Muscle of leg (tissue), 11 donors: ENCODE measurements around the gene BRAP. TPM values are rescaled to one million over a fixed set of nuclear protein-coding genes. Genes with fewer than 3 reads are reported as not detected.
"Not testable (repeated sequence)": the region's sequence is repeated elsewhere in the genome, so short reads cannot be mapped to it uniquely, and the experiment has no call there.

ENCODE experiments used
- DNase-seq: peaks from one replicate; pipeline ENCODE4 v3.0.0; 2013
- H3K27ac ChIP-seq: one replicate; pipeline ENCODE4 v1.5.1; 2013; ENCODE audit warnings: mild to moderate bottlenecking, low read length, control low read depth
- H3K27me3 ChIP-seq: one replicate; pipeline ENCODE4 v1.6.1; 2013; ENCODE audit warnings: low read length; ENCODE audit not compliant: control insufficient read depth, insufficient read depth
- H3K36me3 ChIP-seq: one replicate; pipeline ENCODE4 v1.6.1; 2013; ENCODE audit warnings: low read length; ENCODE audit not compliant: control insufficient read depth, insufficient read depth
- H3K4me1 ChIP-seq: one replicate; pipeline ENCODE4 v1.6.1; 2013; ENCODE audit warnings: low read length; ENCODE audit not compliant: control insufficient read depth, insufficient read depth
- H3K4me3 ChIP-seq: one replicate; pipeline ENCODE4 v1.5.1; 2013; ENCODE audit warnings: low read length, control low read depth
- H3K9me3 ChIP-seq: replicated peaks from 2 replicates; pipeline ENCODE4 v1.6.1; 2013; ENCODE audit warnings: low read depth, low read length; ENCODE audit not compliant: control insufficient read depth
- WGBS: methylation state at CpG from one replicate; pipeline ENCODE4 v1.1.5; 2013; ENCODE audit warnings: missing lambda C conversion rate; ENCODE audit not compliant: insufficient coverage; 5-methylcytosine and 5-hydroxymethylcytosine counted together
- polyA plus RNA-seq, 8 donors: library from polyadenylated mRNA; unstranded; fragments of 120-200 nt; gene quantifications; one replicate each; pipeline versions ENCODE4 v1.2.1 to v1.2.3, GENCODE V29; 2013; ENCODE audit warnings: inconsistent platforms in 1 of 8, low replicate concordance in 1 of 8; ENCODE audit not compliant: insufficient read length in 8 of 8, insufficient read depth in 1 of 8
- total RNA-seq: library from RNA; stranded (reverse); fragments of 120-200 nt; gene quantifications from one replicate; pipeline ENCODE4 v1.2.4, GENCODE V29; 2013

Gene BRAP
- total and polyA plus RNA-seq, 9 donors = 8.9 to 15.4 (median 11.9) TPM

DNA sequence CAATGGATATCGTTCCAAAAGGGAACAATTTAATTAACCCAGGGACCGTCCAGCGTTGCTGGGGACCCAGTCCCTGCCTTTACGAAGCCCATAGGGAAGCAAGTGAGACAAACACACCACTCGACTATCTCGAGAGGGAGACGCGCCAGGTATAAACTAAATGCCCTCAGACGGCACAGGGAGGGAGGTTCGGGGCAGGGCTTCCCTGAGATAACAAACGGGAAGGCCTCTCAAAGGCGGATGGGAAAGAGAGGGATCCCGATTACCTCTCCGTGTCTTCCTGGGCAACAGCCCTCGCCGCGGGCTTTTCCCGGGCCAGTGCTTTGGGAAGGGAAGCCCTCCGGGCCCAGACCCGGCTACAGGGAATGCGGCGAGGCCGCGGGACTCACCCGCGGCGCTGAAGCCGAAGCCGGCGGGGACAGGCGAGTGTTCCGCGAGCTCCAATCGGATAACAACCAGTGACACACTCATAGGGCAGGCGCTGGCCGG lies 390 bp downstream of the BRAP start:
- peak; percentile 15 for DNase-seq
- H3K36me3 ChIP-seq = peaks cover 18% of the 10 kb centered on the region
- peak overlapping the region; percentile 85 for H3K4me3 ChIP-seq
- peaks cover 7% of the 10 kb centered on the region for H3K4me1 ChIP-seq
- peak overlapping the region; percentile 70 for H3K27ac ChIP-seq
- H3K27me3 ChIP-seq = no peaks in the 10 kb centered on the region
- H3K9me3 ChIP-seq = no peaks in the 10 kb centered on the region
- WGBS = 0% methylated on average over 32 of the region's 36 CpGs

DNA sequence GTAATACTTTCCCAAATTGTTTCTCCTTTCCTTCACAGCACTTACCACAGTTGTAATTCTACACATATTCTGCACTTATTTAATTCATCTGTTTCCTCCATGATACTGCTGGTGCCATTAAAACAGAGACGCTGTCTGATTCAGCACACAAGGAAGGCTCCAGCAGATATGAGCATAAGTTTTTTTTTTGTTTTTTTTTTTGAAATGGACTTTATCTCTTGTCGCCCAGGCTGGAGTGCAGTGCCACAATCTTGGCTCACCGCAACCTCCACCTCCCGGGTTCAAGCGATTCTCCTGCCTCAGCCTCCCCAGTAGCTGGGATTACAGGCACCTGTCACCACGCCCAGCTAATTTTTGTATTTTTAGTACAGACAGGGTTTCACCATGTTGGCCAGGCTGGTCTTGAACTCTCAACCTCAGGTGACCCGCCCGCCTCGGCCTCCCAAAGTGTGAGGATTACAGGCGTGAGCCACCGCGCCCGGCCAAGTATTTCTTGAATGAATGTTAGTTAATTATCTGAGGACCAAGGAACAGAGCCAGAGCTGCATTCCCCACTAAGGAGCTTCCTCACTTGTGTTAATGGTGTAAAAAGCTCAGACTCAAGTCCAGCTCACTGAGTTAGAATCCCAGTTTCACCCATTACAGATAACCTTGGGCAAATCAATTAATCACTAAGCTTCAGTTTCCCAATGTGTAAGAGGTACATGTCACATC lies 1.1 kb downstream of the BRAP start:
- DNase-seq, H3K27ac ChIP-seq, H3K4me1 ChIP-seq, H3K27me3 ChIP-seq, H3K9me3 ChIP-seq: not testable (repeated sequence)
- Histone ChIP-seq H3K4me3 (peak overlapping the region; percentile 85), H3K36me3 (peaks cover 26% of the 10 kb centered on the region)
- WGBS = 85% methylated on average over 10 of the region's 13 CpGs

DNA sequence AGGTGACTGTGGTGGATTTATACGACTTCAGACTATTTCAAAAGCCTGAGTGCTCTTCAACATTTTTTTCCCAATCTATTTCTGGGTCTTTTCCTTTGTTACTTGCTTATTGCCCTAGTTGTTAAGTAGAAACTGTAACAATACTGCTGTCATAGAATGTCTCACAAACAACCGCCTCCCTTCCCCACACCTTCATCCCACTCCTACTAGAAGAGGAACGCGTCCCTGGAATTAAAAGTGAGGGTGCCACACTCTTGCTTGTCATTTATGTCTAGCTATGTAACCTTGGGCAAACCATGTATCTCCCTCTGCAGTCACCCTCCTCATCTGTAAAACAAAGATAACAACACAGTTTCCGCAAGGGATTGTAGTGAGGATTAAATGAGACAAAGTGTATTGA lies 8.6 kb downstream of the BRAP start:
- 100% methylated on average over 1 of the region's 5 CpGs for WGBS
- no peak overlapping the region for H3K4me3 ChIP-seq
- H3K4me1 ChIP-seq = no peaks in the 10 kb centered on the region
- no peak for DNase-seq
- no peak overlapping the region for H3K27ac ChIP-seq
- H3K9me3 ChIP-seq = no peaks in the 10 kb centered on the region
- H3K36me3 ChIP-seq = peaks cover 61% of the 10 kb centered on the region
- H3K27me3 ChIP-seq = no peaks in the 10 kb centered on the region

DNA sequence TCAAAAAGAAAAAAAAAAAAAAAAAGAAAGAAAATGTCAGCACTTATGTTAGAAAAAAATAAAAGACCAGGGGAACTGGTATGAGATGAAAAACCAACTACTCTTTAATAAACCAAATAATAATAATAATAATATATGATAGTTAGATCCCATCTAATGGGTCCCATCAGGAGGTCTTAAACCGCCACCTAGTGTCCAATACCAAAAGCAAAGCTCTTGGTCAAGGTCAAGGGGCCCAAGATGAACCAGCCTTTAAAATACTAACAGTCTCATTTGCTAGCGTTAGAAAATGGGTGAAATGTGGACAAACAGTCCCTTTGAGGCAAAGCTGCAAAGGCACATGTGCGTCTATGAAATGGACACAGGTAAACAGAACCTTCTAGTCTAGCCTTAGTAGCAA lies 12.3 kb downstream of the BRAP start:
- H3K9me3 ChIP-seq = no peaks in the 10 kb centered on the region
- no peak overlapping the region for H3K27ac ChIP-seq
- DNase-seq = peak; percentile 37
- H3K4me3 ChIP-seq = no peak overlapping the region
- 51% methylated on average over 2 of the region's 3 CpGs for WGBS
- peaks cover 64% of the 10 kb centered on the region for H3K36me3 ChIP-seq
- no peaks in the 10 kb centered on the region for H3K4me1 ChIP-seq
- H3K27me3 ChIP-seq = no peaks in the 10 kb centered on the region

DNA sequence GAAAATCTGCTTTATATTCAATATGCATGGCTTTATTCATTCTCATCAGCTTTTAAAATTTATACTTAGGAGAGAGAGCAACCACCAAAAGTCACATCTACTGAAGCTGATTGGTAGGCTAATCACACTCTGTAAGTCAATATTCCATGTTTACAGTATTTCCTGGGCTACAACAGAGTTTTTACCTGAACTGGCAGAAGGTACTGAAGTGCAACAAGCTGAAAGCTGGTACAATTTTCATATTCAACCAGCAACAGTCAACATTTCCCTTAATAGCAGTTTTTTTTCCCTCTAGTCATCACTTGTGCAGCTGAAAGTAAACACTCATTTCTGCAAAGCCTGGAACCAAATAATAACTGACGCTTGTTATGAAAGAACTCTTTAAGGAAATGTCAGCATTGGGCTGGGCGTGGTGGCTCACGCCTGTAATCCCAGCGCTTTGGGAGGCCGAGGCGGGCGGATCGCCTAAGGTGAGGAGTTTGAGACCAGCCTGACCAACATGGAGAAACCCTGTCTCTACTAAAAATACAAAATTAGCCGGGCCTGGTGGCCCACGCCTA lies 12.9 kb downstream of the BRAP start:
- Histone ChIP-seq H3K36me3 (peaks cover 61% of the 10 kb centered on the region), H3K27me3 (no peaks in the 10 kb centered on the region), H3K4me3 (no peak overlapping the region), H3K4me1 (no peaks in the 10 kb centered on the region), H3K9me3 (no peaks in the 10 kb centered on the region), H3K27ac (no peak overlapping the region)
- WGBS = no CpG with 5 or more reads among the region's 10 CpGs
- DNase-seq = no peak

DNA sequence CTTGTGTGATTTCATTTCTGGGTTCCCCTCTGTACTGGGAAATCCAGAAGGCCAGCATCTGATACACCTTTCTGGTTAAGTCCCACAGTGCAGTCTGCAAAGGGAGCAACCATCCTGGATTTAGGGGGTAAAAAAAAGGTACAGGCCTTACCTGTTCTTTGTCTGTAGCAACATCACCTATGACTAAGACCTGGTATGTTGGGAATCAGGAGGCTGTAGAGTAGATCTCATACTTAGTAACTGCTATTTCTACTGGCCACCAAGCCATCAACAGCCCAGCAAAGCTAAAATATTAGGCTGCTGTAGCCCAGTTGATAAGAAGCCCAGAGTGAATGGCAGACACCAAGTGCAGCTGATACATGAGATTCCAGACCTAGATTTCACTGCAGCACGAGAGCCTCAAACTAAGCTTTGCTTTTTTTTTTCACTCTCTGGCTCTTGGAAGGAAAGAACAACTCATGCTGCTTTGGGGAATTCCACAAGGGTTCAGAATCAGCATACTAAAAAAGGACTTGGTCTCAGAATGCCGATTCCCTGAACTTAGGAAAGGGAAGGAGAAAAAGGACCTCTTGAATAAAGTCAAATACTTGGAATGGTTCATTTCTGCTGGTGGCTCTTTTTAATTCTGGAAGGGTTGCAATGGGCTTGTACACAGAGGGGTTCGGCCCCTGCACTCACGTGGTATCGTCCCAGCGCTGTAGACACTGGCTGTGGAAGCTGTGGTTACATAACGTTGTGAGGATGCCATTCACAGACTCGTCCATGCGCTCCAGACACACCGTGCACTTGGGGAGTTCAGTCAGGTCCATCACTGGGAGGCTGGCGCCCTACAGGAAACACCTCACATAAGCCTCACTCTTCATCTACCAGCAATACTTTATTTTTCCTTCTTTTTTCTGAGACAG lies 20.5 kb downstream of the BRAP start:
- 92% methylated on average over 11 of the region's 11 CpGs for WGBS
- H3K27ac ChIP-seq = peak overlapping the region; percentile 11

DNA sequence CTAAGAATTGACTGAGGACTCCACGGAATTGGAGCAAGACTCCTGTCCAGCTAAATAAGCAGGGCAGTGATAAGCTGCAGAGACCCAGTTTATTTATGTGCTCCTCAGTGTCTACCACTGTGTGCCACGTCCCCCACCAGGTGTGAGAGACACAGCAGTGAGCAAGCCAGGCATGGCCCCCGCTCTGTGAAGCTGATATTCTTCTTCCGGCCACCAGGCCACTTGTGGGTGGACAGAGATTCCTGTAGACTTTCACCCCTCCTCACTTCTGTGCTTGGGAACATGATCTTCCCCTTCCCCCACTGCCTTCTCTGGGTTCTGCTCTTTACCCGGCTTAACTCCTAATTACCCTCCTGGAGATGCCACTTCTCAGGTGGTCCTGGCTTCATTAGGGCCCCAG lies 21.3 kb downstream of the BRAP start:
- no peak for DNase-seq
- Histone ChIP-seq H3K4me1 (no peaks in the 10 kb centered on the region), H3K4me3 (no peak overlapping the region), H3K36me3 (peaks cover 43% of the 10 kb centered on the region), H3K9me3 (no peaks in the 10 kb centered on the region), H3K27ac (no peak overlapping the region), H3K27me3 (no peaks in the 10 kb centered on the region)
- 80% methylated on average over 3 of the region's 5 CpGs for WGBS

More for the DNA sequence above, 20.5 kb downstream of the BRAP start:
- Histone ChIP-seq H3K4me3 (no peak overlapping the region), H3K36me3 (peaks cover 47% of the 10 kb centered on the region), H3K4me1 (no peaks in the 10 kb centered on the region), H3K9me3 (no peaks in the 10 kb centered on the region), H3K27me3 (no peaks in the 10 kb centered on the region)
- no peak for DNase-seq

DNA sequence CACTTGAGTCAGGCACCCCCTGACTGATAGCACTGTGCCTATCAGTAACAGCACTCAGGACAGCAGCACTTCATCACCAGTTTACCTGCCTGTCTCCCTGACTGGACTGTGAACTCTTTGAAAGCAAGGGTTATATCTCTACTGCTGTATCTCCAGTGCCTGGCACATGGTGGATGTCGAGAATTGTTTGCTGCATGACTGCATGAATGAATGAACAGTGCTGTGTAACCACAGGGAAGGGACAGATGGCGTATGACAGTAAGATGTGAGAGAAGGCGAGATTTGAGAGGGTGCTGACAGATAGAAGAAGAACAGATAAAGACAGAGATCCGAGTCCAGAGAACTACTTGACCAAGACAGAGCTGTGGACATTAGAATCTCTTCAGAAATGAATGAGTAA lies 29.7 kb downstream of the BRAP start:
- Histone ChIP-seq H3K36me3 (peaks cover 58% of the 10 kb centered on the region), H3K4me1 (no peaks in the 10 kb centered on the region), H3K27ac (no peak overlapping the region), H3K9me3 (no peaks in the 10 kb centered on the region), H3K4me3 (no peak overlapping the region), H3K27me3 (no peaks in the 10 kb centered on the region)
- 88% methylated on average over 4 of the region's 4 CpGs for WGBS
- DNase-seq = no peak

DNA sequence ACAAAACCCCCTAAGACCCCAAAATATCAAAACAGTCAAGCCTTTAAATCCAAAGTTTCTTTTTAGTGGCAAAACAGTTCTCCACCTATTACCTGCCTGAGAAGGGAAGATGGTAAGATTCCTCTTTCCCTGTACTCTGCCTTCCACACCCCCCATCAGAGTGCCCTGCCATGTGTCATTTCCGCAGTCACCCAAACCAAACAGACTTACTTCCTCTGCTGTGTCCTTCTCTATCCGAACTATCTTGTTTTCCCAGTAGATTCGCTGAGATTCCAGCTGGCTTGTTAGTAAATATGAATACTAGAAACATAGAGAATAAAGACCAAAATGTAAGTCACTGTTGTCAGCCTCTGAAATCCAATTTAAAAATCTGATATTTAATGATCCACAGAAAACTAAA lies 30.4 kb downstream of the BRAP start:
- WGBS = no CpG with 5 or more reads among the region's 3 CpGs
- H3K36me3 ChIP-seq = peaks cover 59% of the 10 kb centered on the region
- H3K4me3 ChIP-seq = no peak overlapping the region
- no peaks in the 10 kb centered on the region for H3K4me1 ChIP-seq
- no peaks in the 10 kb centered on the region for H3K9me3 ChIP-seq
- DNase-seq = no peak
- no peaks in the 10 kb centered on the region for H3K27me3 ChIP-seq
- no peak overlapping the region for H3K27ac ChIP-seq

DNA sequence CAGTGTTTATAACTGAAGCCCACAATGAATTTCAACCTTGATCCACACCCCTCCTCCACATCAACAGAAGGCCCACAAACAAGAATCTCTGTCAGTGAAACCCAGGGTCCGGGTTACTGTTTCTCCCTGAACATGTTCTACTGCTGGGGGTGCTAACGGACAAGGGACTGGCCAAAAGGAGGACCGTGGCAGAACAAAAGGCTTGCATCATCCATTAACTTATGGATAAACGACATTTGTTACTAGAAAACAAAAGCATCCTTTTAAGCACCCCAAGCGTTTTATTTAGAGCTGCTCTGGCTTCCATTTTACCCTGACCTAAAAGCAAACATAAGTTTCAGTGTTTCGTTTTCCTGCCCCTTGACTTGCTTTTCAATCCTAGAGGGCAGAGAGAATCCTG lies 32.2 kb downstream of the BRAP start:
- H3K27me3 ChIP-seq = no peaks in the 10 kb centered on the region
- peaks cover 59% of the 10 kb centered on the region for H3K36me3 ChIP-seq
- WGBS = 87% methylated on average over 6 of the region's 6 CpGs
- H3K4me3 ChIP-seq = no peak overlapping the region
- H3K4me1 ChIP-seq = no peaks in the 10 kb centered on the region
- H3K9me3 ChIP-seq = no peaks in the 10 kb centered on the region
- no peak for DNase-seq
- no peak overlapping the region for H3K27ac ChIP-seq
